Measurements from ENCODE around the gene CASKIN1.

Gene CASKIN1

DNA sequence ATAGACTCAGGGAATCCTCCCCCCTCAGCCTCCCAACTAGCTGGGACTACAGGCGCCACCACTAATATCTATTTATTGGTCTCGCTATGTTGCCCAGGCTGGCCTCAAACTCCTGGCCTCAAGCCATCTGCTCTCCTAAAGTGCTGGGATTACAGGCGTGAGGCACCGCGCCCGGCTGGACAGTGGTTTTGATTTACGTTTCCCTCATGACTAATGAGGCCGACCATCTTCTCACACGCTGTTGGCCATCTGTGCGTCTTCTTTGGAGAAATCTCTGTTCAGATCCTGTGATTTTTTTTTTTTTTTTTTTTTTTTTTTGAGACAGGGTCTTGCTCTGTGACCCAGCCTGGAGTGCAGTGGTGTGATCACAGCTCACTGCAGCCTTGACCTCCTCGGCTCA, 67.2 kb downstream of the CASKIN1 start:
- peak; percentile 34 for DNase-seq

DNA sequence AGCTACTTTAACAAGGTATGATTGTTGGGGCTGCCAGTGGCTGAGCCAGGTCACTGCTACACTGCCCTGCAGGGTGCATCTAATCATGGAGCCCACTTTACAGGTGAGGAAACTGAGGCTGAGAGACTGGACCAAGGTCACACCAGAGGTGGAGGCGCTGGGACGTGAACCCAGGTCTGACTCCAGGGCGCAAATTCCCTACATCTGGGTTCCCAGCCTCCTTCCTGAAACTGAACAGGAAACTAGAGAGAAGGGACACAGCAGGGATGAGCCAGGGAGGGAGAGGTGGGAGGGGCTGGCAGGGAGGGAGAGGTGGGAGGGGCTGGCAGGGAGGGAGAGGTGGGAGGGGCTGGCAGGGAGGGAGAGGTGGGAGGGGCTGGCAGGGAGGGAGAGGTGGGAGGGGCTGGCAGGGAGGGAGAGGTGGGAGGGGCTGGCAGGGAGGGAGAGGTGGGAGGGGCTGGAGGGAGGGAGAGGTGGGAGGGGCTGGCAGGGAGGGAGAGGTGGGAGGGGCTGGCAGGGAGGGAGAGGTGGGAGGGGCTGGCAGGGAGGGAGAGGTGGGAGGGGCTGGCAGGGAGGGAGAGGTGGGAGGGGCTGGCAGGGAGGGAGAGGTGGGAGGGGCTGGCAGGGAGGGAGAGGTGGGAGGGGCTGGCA, 68.7 kb downstream of the CASKIN1 start:
- DNase-seq, result peak; percentile 70
